ENCODE results near the gene ECI1. TPM values are rescaled to one million over a fixed set of nuclear protein-coding genes. Genes with fewer than 3 reads are reported as not detected.

The ECI1 gene
- total RNA-seq, 1 experiment from 2014 or later: 95.4 TPM

DNA sequence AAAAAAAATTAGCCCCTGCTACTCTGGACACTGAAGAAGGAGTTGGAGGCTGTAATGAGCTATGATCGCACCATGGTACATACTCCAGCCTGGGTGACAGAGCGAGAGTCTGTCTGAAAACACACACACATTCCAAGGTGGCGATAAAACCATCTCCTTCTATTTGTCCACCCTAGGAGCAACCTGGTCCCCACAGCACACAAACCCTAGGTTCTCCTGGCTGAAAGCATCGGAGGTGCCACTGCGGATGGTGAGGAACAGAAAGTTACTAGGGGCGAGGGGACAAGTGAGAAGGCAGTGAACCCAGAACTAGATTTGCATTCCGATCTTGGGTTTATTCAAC is 1.4 kb upstream of the ECI1 start:
- H3K27ac Mint-ChIP-seq: peak overlapping the region in 1 of 3 experiments; percentile 87; a peak in 2 of 7 replicates
- Histone ChIP-seq H2BK15ac (ENCODE audit: low read depth, low read length) (no peak overlapping the region), H3K18ac (ENCODE audit: insufficient read length, low read depth, low read length) (no peak overlapping the region), H3K79me1 (ENCODE audit: insufficient read depth, low read depth, low read length, poor library complexity, severe bottlenecking) (no peaks in the 10 kb centered on the region), H3K4me1 (ENCODE audit: insufficient read depth, low read length) (no peaks in the 10 kb centered on the region), H3K14ac (ENCODE audit: insufficient read depth, low read length) (no peak overlapping the region), H2AFZ (ENCODE audit: low read length) (no peak overlapping the region), H2AK5ac (ENCODE audit: insufficient read length, low read length) (no peak overlapping the region), H2BK12ac (ENCODE audit: insufficient read length, low read depth, low read length) (no peak overlapping the region), H3K56ac (ENCODE audit: insufficient read length, low read depth, low read length) (no peak overlapping the region), H3K4me2 (ENCODE audit: insufficient read depth, insufficient read length, low read length) (no peak overlapping the region), H3K79me2 (ENCODE audit: insufficient read depth, low read length) (no peaks in the 10 kb centered on the region; the same call in 1 of the 2 replicates), H4K8ac (replicated peaks; ENCODE audit: insufficient read length, low read depth, low read length) (no peak overlapping the region), H4K5ac (ENCODE audit: insufficient read length, low read depth, low read length) (no peak overlapping the region), H2BK20ac (ENCODE audit: low read depth, low read length, poor library complexity, severe bottlenecking) (no peak overlapping the region), H3K27ac (ENCODE audit: insufficient read length, low read depth, low read length) (no peak overlapping the region), H4K20me1 (ENCODE audit: control insufficient read depth, insufficient read depth, insufficient read length) (peaks cover 1% of the 10 kb centered on the region), H2BK120ac (ENCODE audit: low read depth, low read length, poor library complexity, severe bottlenecking) (no peak overlapping the region), H3K9me3 (ENCODE audit: control insufficient read depth, low read depth, low read length) (no peaks in the 10 kb centered on the region), H3T11ph (ENCODE audit: low read length) (no peak overlapping the region), H2BK5ac (ENCODE audit: insufficient read length, low read length) (no peak overlapping the region), H3K23me2 (ENCODE audit: insufficient read length, low read depth, low read length, poor library complexity, severe bottlenecking) (peaks cover 4% of the 10 kb centered on the region), H3K4ac (ENCODE audit: low read depth, low read length) (no peak overlapping the region), H3K23ac (ENCODE audit: insufficient read length, low read depth, low read length) (no peak overlapping the region), H4K91ac (ENCODE audit: insufficient read length, low read depth, low read length) (no peak overlapping the region), H3K27me3 (ENCODE audit: insufficient read depth, low read length) (no peaks in the 10 kb centered on the region), H3K9ac (ENCODE audit: extremely low read depth, insufficient read length, low read length) (no peak overlapping the region)
- TF ChIP-seq, protein P1, sequence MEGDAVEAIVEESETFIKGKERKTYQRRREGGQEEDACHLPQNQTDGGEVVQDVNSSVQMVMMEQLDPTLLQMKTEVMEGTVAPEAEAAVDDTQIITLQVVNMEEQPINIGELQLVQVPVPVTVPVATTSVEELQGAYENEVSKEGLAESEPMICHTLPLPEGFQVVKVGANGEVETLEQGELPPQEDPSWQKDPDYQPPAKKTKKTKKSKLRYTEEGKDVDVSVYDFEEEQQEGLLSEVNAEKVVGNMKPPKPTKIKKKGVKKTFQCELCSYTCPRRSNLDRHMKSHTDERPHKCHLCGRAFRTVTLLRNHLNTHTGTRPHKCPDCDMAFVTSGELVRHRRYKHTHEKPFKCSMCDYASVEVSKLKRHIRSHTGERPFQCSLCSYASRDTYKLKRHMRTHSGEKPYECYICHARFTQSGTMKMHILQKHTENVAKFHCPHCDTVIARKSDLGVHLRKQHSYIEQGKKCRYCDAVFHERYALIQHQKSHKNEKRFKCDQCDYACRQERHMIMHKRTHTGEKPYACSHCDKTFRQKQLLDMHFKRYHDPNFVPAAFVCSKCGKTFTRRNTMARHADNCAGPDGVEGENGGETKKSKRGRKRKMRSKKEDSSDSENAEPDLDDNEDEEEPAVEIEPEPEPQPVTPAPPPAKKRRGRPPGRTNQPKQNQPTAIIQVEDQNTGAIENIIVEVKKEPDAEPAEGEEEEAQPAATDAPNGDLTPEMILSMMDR (conservative IDR thresholded peaks at IDR 0.05): no peak
- H3K4me1 Mint-ChIP-seq: peaks cover 13 to 20% of the 10 kb centered on the region in 2 experiments
- whole genome bisulfite sequencing (ENCODE audit: extremely low coverage, insufficient read length, low lambda C conversion rate): no CpG with 5 or more reads among the region's 7 CpGs
- H3K4me3 Mint-ChIP-seq: peak overlapping the region in 1 of 2 experiments; percentile 68; a peak in 2 of 5 replicates
- no peaks in the 10 kb centered on the region for H3K27me3 Mint-ChIP-seq (ENCODE audit: low read depth)
- peaks cover 40 to 68% (median 58%) of the 10 kb centered on the region in 3 experiments for H3K36me3 Mint-ChIP-seq (ENCODE audit: insufficient read depth in 1 of 3, low read depth in 3 of 3)
- no peaks in the 10 kb centered on the region for H3K9me3 Mint-ChIP-seq
- no peak for DNase-seq
